NCI-H1694 (cell line): Measurements from ENCODE around the gene CEP85L.
A peak's percentile ranks its signal among the peaks of the same experiment; 100 is the strongest.

Experiments
- DNase-seq: peaks from one replicate; lab custom pipeline; 2025; lab: John Stamatoyannopoulos, UW

Gene CEP85L

DNA sequence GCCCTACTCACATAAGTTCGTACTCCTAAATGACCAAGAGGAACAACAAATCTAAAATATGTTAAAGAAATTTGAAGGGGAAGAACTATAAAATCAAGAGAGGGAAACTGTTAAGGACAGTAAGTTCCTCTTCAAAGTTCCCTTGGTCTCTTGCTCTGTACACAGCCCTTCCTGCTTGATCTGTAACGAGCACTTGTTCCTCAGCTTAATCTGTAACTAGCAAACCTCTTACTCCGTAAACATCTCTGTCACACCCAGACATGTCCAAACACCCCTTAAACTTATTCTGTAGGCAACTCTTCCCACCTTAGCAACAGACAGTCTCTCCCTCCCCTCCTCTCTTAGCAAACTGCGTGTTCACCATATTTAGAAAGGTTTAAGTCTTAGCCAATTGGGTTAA, 73.4 kb downstream of the CEP85L start:
- DNase-seq, result no peak

DNA sequence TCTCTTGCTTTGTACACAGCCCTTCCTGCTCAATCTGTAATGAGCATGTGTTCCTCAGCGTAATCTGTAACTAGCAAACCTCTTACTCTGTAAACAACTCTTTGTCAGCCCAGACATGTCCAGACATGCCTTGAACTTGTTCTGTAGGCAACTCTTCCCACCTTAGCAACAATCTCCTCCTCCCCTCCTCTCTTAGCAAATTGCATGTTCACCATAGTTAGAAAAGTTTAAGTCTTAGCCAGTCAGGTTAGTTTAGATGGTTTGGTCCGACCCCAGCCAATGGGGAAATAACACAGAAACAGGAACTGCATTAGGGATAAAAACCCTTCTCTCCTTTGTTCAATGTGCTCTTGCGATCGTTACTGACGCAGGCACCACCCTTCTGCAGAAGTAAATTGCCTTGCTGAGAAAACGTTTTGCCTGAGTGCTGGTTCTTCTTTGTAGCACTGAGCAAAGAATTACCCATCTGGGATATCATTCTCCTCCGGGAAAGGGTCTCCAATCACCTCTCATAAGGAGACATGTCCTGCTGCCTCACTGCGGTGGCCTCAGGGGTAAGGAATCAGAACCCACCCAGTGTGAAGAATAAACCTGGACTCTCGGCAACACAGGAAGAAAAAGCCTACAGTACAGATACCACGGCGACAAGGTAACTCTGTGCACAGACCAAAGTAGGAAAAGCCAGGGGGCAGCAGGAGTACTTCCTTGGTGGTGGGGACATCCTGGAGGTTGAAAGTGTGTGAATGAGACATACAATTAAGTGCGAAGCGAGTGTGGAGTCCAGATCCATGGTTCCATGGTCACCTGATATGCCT, 77.1 kb downstream of the CEP85L start:
- no peak for DNase-seq

- no peak for DNase-seq
These were observed 80.3 kb downstream of the CEP85L start for GRCh38 chr6:118571121-118571520.

- no peak for DNase-seq
These were observed 81.9 kb downstream of the CEP85L start for GRCh38 chr6:118569498-118569897.

- no peak for DNase-seq
These were observed 83.4 kb downstream of the CEP85L start for GRCh38 chr6:118567974-118568373.

- peak; percentile 3 for DNase-seq
These were observed 86.0 kb downstream of the CEP85L start for GRCh38 chr6:118565311-118565960.

DNA sequence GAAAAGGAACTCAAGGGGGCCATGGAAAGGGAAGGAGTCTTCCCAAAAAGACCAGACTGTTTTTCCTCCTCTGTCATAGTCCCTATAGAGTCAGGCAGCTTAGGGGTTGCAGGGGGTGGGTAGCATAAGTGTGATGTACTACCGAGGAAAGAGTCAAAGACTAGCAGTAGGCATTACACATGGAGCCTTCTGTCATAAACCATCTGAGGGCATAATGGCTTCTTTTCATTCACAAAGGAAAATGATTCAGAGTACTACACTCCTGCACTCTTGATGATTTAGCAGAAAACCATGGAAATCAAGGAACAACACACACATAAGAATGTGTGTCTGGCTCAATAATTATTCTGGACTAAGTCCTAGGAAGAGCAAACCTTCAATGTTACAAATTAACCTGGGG, 88.4 kb downstream of the CEP85L start:
- DNase-seq, result no peak

DNA sequence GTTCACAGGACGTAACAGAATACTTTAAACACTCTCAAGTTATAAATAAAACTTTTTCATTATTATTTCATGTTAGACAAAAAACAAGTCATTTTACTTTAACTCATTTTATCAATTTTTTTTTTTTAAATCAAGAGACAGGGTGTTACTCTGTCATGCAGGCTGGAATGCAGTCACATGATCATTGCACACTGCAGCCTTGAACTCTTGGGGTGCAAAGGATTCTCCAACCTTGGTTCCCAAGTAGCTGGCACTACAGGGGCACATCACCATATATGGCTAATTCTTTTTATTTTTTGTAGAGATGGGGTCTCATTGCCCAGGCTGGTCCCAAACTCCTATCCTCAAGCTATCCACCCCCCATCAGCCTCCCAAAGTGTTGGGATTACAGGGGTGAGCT, 89.1 kb downstream of the CEP85L start:
- DNase-seq, result no peak

DNA sequence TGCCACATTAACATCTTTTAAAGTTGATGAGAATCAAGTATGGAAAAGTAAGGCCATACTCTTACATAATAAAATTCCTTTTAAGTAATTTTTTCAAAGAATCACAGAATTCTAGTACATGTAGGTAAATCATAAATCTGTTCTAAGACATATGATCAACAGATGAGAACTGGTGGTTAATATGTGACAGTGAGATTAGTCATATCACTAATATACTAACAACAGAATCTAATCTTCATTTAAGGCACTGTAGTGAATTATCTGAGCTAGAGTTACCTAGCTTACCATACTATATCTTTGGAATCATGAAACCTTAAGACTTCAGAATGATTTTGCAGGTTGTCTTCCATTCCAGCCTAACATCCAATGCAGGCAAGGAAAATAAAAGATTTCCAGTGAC, 91.7 kb downstream of the CEP85L start:
- no peak for DNase-seq

GRCh38 chr6:118558464-118559217, 92.8 kb downstream of the CEP85L start:
- no peak for DNase-seq

DNA sequence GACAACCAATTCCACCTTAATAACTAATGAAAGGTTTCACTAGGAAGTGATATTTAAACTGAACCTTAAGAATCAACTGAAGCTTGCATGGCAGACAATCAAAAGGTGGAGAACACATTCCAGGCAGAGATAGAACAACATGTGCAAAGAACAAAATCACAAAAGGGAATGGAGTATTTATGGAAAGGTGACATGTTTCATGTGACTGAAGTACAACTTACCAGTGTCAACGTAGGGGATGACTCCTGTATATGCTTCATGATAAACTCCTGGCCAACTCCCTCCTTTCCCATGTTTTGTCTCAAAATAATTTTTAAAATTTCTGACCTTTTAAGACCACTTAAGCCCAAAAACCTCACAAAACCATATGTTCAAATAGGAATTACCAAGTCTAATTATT, 96.7 kb downstream of the CEP85L start:
- no peak for DNase-seq

DNA sequence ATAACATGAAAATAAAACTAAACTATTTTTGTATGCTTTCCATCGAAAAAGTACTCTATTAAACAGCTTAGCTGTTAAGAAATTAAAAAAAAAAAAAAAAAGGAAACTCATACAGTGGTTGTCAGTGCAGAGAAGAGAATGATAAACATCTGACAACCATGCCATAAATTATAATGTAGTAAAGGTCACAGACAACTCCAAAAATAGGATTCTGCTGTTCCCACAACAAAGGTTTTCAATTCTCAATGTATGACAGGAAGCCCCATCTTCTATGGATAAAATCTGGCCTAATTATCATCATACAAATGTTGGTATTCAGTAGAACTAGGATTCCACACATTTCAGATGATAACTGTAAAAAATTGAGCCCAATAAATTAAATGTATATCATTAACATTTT, 98.3 kb downstream of the CEP85L start:
- no peak for DNase-seq

DNA sequence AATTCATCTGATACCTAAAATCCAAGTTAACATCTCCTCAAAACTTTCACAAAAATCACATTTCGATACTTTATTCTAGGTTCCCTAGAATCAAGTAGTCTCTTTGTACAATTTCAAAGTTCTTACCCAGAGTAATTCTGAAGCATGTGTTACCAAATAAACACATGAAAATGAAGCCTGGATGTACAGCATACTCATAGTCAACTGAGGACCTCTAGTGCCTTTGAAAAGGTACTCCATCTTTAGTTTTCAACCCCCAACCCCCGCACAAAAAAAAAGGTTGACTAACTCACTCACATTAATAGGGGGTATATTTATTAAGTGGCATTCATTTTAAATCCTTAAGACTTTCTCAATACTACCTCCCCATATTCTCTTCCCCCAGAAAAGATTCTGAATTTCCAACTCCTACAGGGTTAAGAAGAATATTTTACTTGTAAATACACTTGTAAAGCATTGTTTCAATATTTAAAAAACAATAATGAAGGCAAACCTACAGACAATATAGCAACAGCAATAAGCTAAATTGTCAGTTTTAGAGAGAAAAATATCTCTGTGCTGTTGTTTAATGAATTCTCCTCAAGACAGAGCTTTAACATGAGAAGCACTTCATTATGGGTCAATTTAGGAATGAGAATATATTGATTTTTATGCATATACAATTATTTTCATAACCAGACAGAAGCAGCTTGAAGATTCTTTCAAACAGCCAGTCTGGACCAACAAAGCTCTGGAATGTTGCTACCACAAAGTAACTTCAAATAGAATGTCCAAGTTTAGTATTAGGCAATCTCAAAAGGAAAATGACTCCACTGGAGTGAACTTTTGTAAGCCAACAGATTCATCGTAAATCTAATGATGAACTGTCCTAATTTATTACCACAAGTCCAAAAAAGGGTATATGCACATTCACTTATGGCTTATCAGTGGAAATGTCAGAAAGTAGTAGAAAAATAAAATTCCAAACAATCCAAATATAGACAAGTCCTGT, 100.0 kb downstream of the CEP85L start:
- peak; percentile 15 for DNase-seq

GRCh38 chr6:118548613-118549012, 102.8 kb downstream of the CEP85L start:
- no peak for DNase-seq

GRCh38 chr6:118548136-118548535, 103.3 kb downstream of the CEP85L start, which contains the start of gene PLN:
Gene PLN (plus strand): TSS chr6:118548296. CDS start chr6:118558922, 10,626 bp downstream.
- no peak for DNase-seq

DNA sequence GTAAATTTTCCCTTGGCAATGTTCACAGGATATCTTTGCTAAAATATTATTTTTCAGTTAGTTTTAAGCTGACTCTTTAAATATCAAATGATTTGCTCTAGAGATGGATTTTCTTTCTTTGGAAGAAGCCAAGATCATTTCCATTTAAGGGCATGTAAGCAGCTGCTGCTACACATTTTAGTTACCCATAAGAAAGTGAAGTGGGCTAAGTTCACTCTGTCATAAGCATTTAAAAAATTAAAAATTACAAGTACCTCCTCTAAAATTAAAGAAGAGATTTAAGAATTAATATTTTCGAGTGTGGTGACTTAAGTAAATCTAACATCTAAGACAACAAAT, 104.5 kb downstream of the CEP85L start:
- no peak for DNase-seq

DNA sequence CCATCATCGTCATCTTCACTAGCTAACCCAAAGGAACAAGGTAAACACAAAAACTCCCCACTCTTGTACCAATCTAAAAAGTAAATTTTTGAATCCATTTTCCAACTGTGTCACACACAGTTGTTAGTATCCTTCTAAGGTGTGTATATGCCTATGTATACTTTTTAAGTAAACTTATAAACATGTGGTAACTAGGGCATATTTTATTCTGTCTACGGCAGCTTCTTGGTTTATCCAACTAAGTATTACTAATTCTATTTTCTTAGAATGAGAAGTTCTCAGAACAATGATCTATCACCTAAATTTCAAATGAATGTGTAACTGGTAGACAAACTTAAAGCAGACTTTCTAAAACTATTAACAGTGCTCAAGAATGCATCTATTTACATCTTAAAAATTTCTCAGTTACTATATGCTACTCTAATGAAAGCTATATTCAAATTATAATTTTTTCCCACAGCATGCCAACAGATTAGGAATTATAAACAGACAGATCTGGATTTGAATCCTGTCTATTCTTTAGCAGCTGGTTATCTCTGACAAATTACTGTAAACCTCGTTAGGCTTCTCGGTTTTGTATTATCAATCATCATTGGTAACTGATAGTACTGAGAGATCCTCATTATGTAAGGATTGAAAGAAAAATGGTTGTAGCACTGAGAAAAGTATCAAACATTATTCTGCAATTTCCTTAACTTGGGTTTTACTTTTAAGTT, 105.1 kb downstream of the CEP85L start:
- no peak for DNase-seq

DNA sequence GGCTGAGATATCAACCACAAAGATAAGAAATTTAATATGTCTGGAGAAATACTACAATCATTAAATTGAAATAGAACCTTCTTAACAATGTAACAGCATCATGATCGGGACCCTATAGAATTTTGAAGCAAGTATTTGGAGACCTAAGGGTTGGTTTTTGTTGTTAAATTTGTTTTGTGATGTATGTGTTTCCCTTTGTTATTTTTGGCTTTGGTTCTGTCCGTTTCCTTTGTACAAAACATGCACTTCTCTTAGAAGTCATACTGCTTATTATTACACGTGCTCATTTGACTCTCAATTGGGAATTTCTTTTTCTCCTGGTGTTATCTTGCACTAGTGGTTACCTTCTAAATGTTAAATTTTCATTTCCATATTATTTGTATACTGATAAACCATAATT, 107.3 kb downstream of the CEP85L start:
- DNase-seq, result no peak

- DNase-seq, result no peak
These were observed 109.0 kb downstream of the CEP85L start for GRCh38 chr6:118542184-118542952.

GRCh38 chr6:118537574-118537973, 113.8 kb downstream of the CEP85L start:
- no peak for DNase-seq
